Activated CD8-positive, alpha-beta T cell treated with anti-CD3 and anti-CD28 coated beads, Interleukin-2, amount 10 ng/mL, durations not matched to agents 7 days and 5 days (primary cell): ENCODE results near the gene PTPRA. TPM values are rescaled to one million over a fixed set of nuclear protein-coding genes. Genes with fewer than 3 reads are reported as not detected.

Experiments
- ATAC-seq: fragments of 150-1000 bp; cut with Tn5 transposase; one replicate; pipeline ENCODE4 v1.10.0; 2021; ENCODE audit warnings: moderate library complexity
- CTCF ChIA-PET: fragments of 350-600 bp; sonication (Branson Sonifier 250); formaldehyde crosslinking; loops from one replicate; lab custom pipeline; 2021; ENCODE audit warnings: antibody characterized with exemption; lab: Charles Lee
- POLR2A ChIA-PET: fragments of 350-600 bp; sonication (Branson Sonifier 250); formaldehyde crosslinking; loops from one replicate; lab custom pipeline; 2021; ENCODE audit warnings: antibody characterized with exemption; lab: Charles Lee
- DNase-seq: peaks from one replicate; pipeline ENCODE4 v3.0.0-alpha.2; 2020
- H3K27ac Mint-ChIP-seq: one replicate; pipeline ENCODE4 v1.8.0; 2021; ENCODE audit warnings: mild to moderate bottlenecking, mixed read lengths
- H3K27me3 Mint-ChIP-seq: one replicate; pipeline ENCODE4 v1.8.0; 2021; ENCODE audit warnings: low read depth, mixed read lengths
- H3K36me3 Mint-ChIP-seq: one replicate; pipeline ENCODE4 v1.8.0; 2021; ENCODE audit warnings: low read depth, mixed read lengths
- H3K4me1 Mint-ChIP-seq: one replicate; pipeline ENCODE4 v1.8.0; 2021; ENCODE audit warnings: low read depth, mixed read lengths
- H3K4me3 Mint-ChIP-seq: one replicate; pipeline ENCODE4 v1.8.0; 2021; ENCODE audit warnings: mild to moderate bottlenecking, mixed read lengths
- H3K9me3 Mint-ChIP-seq: one replicate; pipeline ENCODE4 v1.8.0; 2022; ENCODE audit warnings: mixed read lengths; ENCODE audit not compliant: insufficient read depth
- total RNA-seq, 2 experiments: library from RNA; stranded (reverse); gene quantifications; one replicate each; pipeline ENCODE4 v1.2.3, GENCODE V29; 2021

The PTPRA gene
- total RNA-seq, 2 experiments from 2014 or later, result 58.5 to 60.9 TPM

DNA sequence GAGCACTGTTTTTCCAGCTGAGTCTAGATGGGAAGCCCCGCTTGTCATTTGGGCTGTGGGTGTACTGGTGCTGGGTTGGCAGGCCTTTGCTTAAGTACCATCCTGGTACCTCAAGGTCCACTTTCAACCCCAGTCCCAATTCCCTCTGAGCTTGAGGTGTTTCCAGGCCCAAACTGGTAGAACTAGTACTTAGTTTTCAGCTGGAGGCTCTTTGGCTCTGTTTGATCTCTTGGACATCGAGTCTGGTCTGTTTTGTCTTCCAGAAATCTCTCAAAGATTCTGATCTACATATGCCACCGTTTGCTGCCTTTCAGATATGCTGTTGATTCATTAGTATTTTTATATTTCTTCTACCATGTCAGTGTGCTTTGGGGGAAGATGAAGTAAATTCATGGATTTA is 108.4 kb downstream of the PTPRA start:
- DNase-seq, result no peak
- CTCF ChIA-PET, result interaction anchor here (0.8 kb wide), 1 partner anchor 31 kb away, joined by 3 read pairs; no protein-coding TSS in a partner anchor
- Mint-ChIP-seq H3K4me1 (peaks cover 21% of the 10 kb centered on the region), H3K4me3 (no peak overlapping the region), H3K27me3 (no peaks in the 10 kb centered on the region), H3K9me3 (no peaks in the 10 kb centered on the region), H3K36me3 (peaks cover 14% of the 10 kb centered on the region), H3K27ac (no peak overlapping the region)
- ATAC-seq, result no peak
- POLR2A ChIA-PET, result no interaction called here

DNA sequence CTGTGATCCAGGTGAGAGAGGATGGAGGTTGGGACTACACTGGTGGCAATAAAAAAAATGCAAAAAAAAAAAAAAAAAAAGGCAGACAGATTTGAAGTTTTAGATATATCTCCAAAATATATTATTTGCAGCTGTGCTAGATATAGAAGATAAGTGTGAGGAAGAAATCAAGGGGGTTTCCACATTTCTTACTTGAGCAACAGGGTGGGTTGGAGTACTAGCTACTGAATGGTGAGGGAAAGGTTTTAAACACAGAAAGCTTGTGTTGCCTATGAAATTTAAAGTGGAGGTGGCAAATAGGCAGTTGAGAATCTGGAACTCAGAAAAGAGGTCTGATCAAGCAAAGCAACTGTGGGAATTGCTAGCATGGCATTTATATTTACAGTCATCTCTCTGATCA is 110.2 kb downstream of the PTPRA start:
- Mint-ChIP-seq H3K27ac (no peak overlapping the region), H3K9me3 (no peaks in the 10 kb centered on the region), H3K4me1 (peaks cover 27% of the 10 kb centered on the region), H3K27me3 (no peaks in the 10 kb centered on the region), H3K4me3 (no peak overlapping the region), H3K36me3 (peaks cover 26% of the 10 kb centered on the region)
- CTCF ChIA-PET, result interaction anchor here (0.9 to 1.8 kb wide), 4 partner anchors 13 to 296 kb away, joined by 3 to 4 read pairs (median 3); partner anchors contain the start of gene PTPRA
- DNase-seq (no peak), ATAC-seq (no peak)
- POLR2A ChIA-PET, result no interaction called here

DNA sequence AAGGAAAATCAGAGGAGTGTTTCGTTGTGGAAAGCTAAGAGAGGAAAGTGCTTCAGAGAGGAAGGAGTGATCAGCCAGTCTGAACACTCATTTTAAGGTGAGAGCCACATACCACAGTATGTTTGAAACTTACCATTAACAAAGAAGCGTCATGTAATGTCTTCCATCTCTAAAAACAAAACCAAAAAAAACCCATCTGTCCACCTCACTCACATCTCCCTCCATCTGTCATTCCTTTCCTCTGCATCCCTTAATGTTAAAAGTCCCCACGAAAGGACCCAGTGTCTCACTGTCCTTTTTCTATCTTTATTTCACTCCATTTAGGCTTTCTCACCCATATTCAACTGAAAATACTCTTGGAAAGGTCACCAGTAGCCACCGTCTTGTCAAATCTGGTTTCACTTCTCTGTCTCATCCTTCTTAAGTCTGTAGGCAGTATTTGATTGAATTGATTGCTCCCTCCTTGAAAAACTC is 110.8 kb downstream of the PTPRA start:
- Mint-ChIP-seq H3K4me1 (peaks cover 30% of the 10 kb centered on the region), H3K27ac (no peak overlapping the region), H3K9me3 (no peaks in the 10 kb centered on the region), H3K4me3 (no peak overlapping the region), H3K36me3 (peaks cover 31% of the 10 kb centered on the region), H3K27me3 (no peaks in the 10 kb centered on the region)
- POLR2A ChIA-PET, result no interaction called here
- DNase-seq, result peak; percentile 20
- peak; percentile 84 for ATAC-seq
- CTCF ChIA-PET, result interaction anchor here (0.9 to 1.8 kb wide), 4 partner anchors 13 to 297 kb away, joined by 3 to 4 read pairs (median 3); partner anchors contain the start of gene PTPRA

DNA sequence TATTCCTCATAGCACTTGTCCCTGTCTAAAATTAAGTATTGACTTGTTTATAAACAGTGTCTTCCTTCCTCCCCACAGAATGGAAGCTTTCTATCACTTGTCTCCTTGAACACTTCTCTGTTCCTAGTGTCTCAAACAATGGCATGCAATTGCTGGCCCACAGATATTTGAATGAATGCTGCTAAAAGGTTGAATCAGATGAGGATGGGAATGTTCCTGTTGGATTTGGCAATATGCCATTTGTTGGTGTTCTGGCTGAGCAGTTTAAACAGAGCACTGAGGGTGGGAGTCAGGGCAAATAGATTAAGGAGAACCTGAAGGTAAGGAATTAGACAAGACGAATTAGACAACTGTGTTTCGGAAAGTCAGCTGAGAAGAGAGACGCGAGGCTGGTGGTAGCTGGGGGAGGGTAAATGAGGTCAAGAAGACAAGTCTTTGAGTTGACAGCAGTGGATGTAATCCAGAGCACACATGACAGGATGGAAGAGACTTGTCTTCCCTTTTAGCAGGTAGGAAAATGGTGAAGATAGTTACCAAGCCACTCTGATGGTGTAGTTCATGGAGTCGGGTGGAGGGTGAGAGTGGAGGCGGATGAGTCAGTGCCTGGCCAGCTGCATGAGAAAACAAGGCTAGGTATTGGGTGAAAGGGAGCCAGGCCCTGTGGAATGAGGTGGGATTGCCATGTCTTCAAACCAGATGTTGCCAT is 111.8 kb downstream of the PTPRA start:
- Mint-ChIP-seq H3K36me3 (peaks cover 39% of the 10 kb centered on the region), H3K9me3 (no peaks in the 10 kb centered on the region), H3K4me1 (peaks cover 39% of the 10 kb centered on the region), H3K4me3 (no peak overlapping the region), H3K27ac (no peak overlapping the region), H3K27me3 (no peaks in the 10 kb centered on the region)
- ChIA-PET POLR2A (no interaction called here), CTCF (interaction anchor here (1.8 kb wide), 2 partner anchors 12 to 119 kb away, joined by 4 to 8 read pairs; no protein-coding TSS in a partner anchor)
- no peak for ATAC-seq
- no peak for DNase-seq

DNA sequence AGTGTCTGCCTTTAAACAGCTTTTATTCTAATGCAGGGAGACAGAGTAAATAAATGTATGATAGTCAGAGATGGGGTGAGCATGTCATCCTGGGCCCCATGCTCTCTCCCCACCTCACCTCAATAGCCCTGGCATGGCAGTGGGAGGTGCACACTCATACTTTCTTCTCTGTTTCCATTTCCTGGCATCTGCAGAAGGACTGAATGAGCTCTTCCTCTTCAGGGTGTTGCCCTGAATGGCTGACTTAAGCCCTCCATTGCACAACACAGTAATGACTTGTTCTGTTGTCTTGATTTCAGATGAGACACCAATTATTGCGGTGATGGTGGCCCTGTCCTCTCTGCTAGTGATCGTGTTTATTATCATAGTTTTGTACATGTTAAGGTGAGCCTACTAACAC is 113.2 kb downstream of the PTPRA start:
- DNase-seq, result peak; percentile 38
- ChIA-PET POLR2A (interaction anchor here (0.6 to 1.5 kb wide), 3 partner anchors 10 to 174 kb away, joined by 3 to 4 read pairs (median 3); no protein-coding TSS in a partner anchor), CTCF (interaction anchor here (1.8 kb wide), 1 partner anchor 120 kb away, joined by 8 read pairs; no protein-coding TSS in a partner anchor)
- H3K4me1 Mint-ChIP-seq, result peaks cover 39% of the 10 kb centered on the region
- H3K9me3 Mint-ChIP-seq, result no peaks in the 10 kb centered on the region
- H3K4me3 Mint-ChIP-seq, result no peak overlapping the region
- ATAC-seq, result peak; percentile 41
- peak overlapping the region; percentile 1 for H3K27ac Mint-ChIP-seq
- H3K36me3 Mint-ChIP-seq, result peaks cover 49% of the 10 kb centered on the region
- no peaks in the 10 kb centered on the region for H3K27me3 Mint-ChIP-seq

DNA sequence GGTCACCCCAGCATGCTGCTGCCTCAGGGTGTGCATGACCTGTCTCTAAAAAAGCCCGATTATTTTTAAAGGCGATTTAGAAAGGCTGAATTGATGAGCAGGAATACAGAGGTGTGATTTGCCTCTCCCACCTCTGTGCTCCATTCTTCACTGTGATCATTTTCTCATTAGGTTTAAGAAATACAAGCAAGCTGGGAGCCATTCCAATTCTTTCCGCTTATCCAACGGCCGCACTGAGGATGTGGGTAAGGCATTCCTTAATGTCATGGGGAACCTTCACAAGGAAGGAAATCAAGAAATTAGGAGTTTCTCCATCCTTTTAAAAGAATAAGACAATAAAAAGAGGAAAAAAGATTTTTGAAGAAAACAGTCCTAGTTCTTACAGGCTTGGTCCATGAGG is 114.6 kb downstream of the PTPRA start:
- ChIA-PET CTCF (interaction anchor here (1.0 kb wide), 1 partner anchor 8 kb away, joined by 3 read pairs; no protein-coding TSS in a partner anchor), POLR2A (interaction anchor here (1.3 to 1.5 kb wide), 2 partner anchors 8 to 115 kb away, joined by 3 to 4 read pairs; no protein-coding TSS in a partner anchor)
- no peak for DNase-seq
- Mint-ChIP-seq H3K27ac (no peak overlapping the region), H3K4me3 (no peak overlapping the region), H3K4me1 (peaks cover 37% of the 10 kb centered on the region), H3K27me3 (no peaks in the 10 kb centered on the region), H3K36me3 (peaks cover 59% of the 10 kb centered on the region), H3K9me3 (no peaks in the 10 kb centered on the region)
- no peak for ATAC-seq

DNA sequence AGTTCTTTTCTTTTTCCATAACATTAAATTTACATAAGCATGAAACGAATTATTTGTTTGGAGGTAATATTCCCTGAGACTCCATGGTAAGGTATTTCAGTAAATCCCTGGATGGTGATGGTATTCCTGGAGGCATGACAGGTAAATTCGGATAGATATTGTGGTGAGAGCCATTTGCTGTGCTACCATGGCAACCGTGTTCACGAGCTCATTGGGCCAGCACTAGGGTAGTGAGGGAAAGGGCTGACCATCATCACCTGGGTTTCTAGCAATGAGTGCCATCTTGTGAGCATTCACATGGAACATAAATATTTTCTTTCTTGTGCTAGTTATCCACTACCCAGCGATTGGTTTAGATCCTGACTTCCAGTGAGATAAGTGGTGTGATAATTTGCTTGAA is 118.3 kb downstream of the PTPRA start:
- POLR2A ChIA-PET, result no interaction called here

DNA sequence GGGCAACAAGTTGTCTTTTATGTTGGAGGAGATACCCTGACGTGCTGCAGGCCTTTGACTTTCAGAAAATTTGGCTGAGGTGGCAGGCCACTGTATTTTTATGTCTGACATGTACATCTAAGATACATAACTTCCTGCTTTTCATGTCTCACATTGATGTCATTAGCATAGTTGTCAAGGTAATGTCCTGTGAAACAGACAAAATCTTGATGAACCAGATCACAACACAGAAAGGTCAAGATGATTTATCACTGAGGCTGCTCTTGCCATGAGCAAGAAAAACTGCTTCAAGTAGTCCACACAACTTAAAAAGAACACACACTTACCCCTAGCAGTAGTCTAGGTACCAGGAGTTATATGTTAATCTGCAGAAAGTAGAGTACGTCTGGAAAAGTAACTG is 120.0 kb downstream of the PTPRA start:
- Mint-ChIP-seq H3K27me3 (no peaks in the 10 kb centered on the region), H3K4me3 (no peak overlapping the region), H3K4me1 (peaks cover 17% of the 10 kb centered on the region), H3K36me3 (peaks cover 58% of the 10 kb centered on the region), H3K27ac (no peak overlapping the region), H3K9me3 (no peaks in the 10 kb centered on the region)
- DNase-seq (no peak), ATAC-seq (no peak)
- POLR2A ChIA-PET, result no interaction called here
- CTCF ChIA-PET, result no interaction called here

More for the DNA sequence above, 118.3 kb downstream of the PTPRA start:
- H3K4me1 Mint-ChIP-seq, result peaks cover 28% of the 10 kb centered on the region
- DNase-seq, result no peak
- CTCF ChIA-PET, result no interaction called here
- ATAC-seq, result no peak
- H3K4me3 Mint-ChIP-seq, result no peak overlapping the region
- no peaks in the 10 kb centered on the region for H3K27me3 Mint-ChIP-seq
- H3K36me3 Mint-ChIP-seq, result peaks cover 71% of the 10 kb centered on the region
- no peak overlapping the region for H3K27ac Mint-ChIP-seq
- H3K9me3 Mint-ChIP-seq, result no peaks in the 10 kb centered on the region

DNA sequence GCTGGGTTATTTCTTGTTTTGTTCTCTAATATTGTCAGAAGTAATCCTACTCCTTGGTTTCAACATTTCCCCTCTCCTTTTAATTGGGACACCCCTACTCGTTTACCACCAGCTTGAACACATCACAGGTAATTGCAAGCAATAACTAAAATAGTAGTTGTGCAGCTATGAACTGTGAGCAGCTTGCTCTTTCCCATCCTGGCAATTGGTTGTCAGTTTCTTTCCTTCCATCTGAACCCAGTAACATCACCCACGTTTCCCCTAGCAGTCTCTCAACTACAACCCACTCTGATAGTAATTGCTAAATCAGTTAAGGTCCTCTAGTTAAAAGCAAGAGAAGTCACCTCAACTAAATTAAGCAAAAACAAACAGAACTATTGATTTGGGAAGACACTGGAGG is 122.5 kb downstream of the PTPRA start:
- H3K4me3 Mint-ChIP-seq, result no peak overlapping the region
- H3K36me3 Mint-ChIP-seq, result peaks cover 42% of the 10 kb centered on the region
- H3K9me3 Mint-ChIP-seq, result no peaks in the 10 kb centered on the region
- no peak for ATAC-seq
- no peaks in the 10 kb centered on the region for H3K4me1 Mint-ChIP-seq
- DNase-seq, result no peak
- ChIA-PET POLR2A (interaction anchor here (0.7 to 1.4 kb wide), 2 partner anchors 9 to 121 kb away, joined by 3 to 4 read pairs; no protein-coding TSS in a partner anchor), CTCF (interaction anchor here (1.4 to 1.5 kb wide), 2 partner anchors 8 to 321 kb away, joined by 3 read pairs; no protein-coding TSS in a partner anchor)
- H3K27ac Mint-ChIP-seq, result no peak overlapping the region
- no peaks in the 10 kb centered on the region for H3K27me3 Mint-ChIP-seq

DNA sequence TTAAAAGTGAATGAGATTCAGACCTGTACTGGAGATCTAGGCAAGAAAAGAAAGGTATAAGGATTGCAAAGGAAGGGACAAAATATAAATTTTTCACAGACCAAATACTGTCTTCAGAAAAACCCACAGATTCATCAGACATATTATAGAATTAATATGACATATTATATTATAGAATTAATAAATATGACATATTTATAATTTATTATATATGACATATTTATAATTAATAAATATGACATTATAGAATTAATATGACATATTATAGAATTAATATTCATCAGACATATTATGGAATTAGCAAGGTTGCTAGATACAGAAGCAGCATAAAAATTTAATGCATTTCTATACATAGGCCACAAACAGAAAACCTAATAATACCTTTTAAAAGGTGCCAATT is 125.4 kb downstream of the PTPRA start:
- no peaks in the 10 kb centered on the region for H3K27me3 Mint-ChIP-seq
- ATAC-seq (no peak), DNase-seq (no peak)
- H3K36me3 Mint-ChIP-seq, result peaks cover 25% of the 10 kb centered on the region
- POLR2A ChIA-PET, result no interaction called here
- no peak overlapping the region for H3K4me3 Mint-ChIP-seq
- H3K4me1 Mint-ChIP-seq, result no peaks in the 10 kb centered on the region
- no peaks in the 10 kb centered on the region for H3K9me3 Mint-ChIP-seq
- CTCF ChIA-PET, result no interaction called here
- H3K27ac Mint-ChIP-seq, result no peak overlapping the region

DNA sequence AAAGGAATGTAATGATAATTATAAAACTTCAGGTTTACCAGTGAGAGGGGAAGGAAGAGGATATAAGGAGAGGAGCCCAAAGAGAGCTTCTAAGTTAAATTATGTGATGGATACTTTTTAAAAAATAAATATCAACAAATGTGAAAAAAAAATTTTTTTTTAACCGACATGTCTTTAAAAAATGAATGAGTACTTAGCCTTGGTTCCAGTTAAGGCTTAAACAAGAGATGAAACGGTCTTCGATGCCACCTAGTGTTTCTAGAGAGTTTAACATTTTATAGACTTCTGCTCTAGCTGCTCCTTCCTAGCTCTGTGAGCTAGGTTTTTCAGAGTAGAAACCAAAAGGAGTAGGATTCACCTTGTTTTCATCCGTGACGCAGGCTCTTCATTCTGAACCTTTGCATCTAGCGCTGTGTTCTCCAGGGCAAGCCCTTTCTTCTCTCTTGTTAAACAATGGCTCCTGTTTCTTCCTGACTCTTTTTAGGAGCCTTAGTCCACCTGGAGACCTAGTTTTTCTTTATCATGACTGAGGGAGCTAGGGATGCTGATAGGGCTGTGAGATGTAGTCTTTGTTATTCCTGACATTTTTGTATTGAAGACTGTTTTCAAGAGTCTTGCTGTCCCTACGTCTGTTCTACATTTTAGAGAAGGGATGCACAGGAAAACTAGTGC is 127.7 kb downstream of the PTPRA start:
- no peaks in the 10 kb centered on the region for H3K27me3 Mint-ChIP-seq
- DNase-seq (no peak), ATAC-seq (no peak)
- H3K27ac Mint-ChIP-seq, result no peak overlapping the region
- peaks cover 24% of the 10 kb centered on the region for H3K36me3 Mint-ChIP-seq
- H3K9me3 Mint-ChIP-seq, result no peaks in the 10 kb centered on the region
- no peaks in the 10 kb centered on the region for H3K4me1 Mint-ChIP-seq
- POLR2A ChIA-PET, result no interaction called here
- no peak overlapping the region for H3K4me3 Mint-ChIP-seq
- CTCF ChIA-PET, result no interaction called here

DNA sequence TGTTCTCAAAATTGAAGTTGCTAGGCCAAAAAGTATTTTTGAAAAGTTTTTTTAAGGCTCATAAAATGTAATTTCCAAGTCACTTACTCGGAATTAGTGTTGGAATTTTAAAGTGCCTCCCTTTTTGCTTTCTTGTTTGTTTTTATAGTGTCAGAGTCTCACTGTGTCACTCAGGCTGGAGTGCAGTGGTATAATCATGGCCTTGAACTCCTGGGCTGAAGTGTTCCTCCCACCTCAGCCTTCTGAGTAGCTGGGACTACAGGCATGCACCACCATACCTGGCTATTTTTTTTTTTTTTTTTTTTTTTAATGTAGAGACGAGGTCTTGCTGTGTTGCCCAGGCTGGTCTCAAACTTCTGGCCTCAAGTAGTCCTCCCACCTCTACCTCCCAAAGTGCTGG is 130.1 kb downstream of the PTPRA start:
- Mint-ChIP-seq H3K4me3 (no peak overlapping the region), H3K9me3 (no peaks in the 10 kb centered on the region), H3K27me3 (no peaks in the 10 kb centered on the region), H3K4me1 (no peaks in the 10 kb centered on the region), H3K27ac (no peak overlapping the region), H3K36me3 (peaks cover 29% of the 10 kb centered on the region)
- ChIA-PET POLR2A (no interaction called here), CTCF (no interaction called here)
- DNase-seq (no peak), ATAC-seq (no peak)
